ENCODE measurements around the gene AFG1L.
"Not testable (repeated sequence)": the region's sequence is repeated elsewhere in the genome, so short reads cannot be mapped to it uniquely, and the experiment has no call there.

Gene AFG1L

DNA sequence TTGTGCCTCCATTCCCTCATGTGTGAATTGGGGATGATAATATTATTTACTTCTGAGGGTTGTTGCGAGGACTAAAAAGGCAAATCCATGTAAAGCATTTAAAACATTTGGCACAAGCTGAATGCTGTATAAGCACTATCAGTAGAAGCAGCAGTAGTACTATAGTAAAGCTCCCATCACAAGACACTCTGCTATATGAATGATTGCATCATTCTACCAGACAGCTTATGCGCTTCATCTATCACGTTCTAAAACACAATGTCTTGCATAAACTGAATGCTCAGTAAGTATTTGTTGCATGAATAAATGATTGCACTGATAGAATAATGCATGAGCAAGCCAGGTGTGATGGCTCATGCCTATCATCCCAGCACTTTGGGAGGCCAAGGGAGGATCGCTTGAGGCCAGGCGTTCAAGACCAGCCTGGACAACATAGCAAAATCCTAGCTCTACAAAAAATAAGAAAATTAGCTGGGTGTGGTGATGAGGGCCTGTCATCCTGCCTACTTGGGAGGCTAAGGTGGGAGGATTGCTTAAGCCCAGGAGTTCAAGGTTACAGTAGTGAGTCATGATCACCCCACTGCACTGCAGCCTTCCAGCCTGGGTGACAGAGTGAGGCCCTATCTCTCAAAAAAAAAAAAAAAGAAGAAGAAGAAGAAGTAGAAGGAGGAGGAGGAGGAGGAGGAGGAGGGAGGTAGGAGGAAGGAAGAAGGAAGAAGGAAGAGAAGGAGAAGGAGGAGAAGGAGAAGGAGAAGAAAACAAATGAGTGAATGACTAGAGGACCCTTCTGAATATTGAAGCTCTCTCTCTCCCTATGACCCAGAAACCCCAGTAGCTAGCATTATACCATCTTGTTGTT is 215.8 kb downstream of the AFG1L start:
- Histone ChIP-seq H3K4me1 (ENCODE audit: control insufficient read depth, insufficient read depth, low read length) (no peaks in the 10 kb centered on the region), H3K9ac (ENCODE audit: low read length in 2 of 2) (no peak overlapping the region), H3K36me3 (ENCODE audit: control insufficient read depth in 2 of 2, insufficient read depth in 2 of 2, low read length in 2 of 2) (peaks cover 0 to 3% of the 10 kb centered on the region in 2 donors), H3K27ac (ENCODE audit: low read length) (no peak overlapping the region), H3K27me3 (ENCODE audit: control insufficient read depth in 1 of 2, insufficient read depth in 2 of 2, low read length in 2 of 2) (no peaks in the 10 kb centered on the region), H3K9me3 (ENCODE audit: control insufficient read depth in 2 of 2, low read length in 2 of 2) (no peaks in the 10 kb centered on the region), H3K4me3 (ENCODE audit: low read length in 2 of 2) (no peak overlapping the region)

GRCh38 chr6:108518714-108519576 is 224.1 kb downstream of the AFG1L start:
- H3K4me3 ChIP-seq (ENCODE audit: low read length in 2 of 2) = no peak overlapping the region
- H3K36me3 ChIP-seq (ENCODE audit: control insufficient read depth in 2 of 2, insufficient read depth in 2 of 2, low read length in 2 of 2) = peaks cover 0 to 8% of the 10 kb centered on the region in 2 donors
- no peaks in the 10 kb centered on the region for H3K27me3 ChIP-seq (ENCODE audit: control insufficient read depth in 1 of 2, insufficient read depth in 2 of 2, low read length in 2 of 2)
- no peaks in the 10 kb centered on the region for H3K9me3 ChIP-seq (ENCODE audit: control insufficient read depth in 2 of 2, low read length in 2 of 2)
- no peak overlapping the region for H3K9ac ChIP-seq (ENCODE audit: low read length in 2 of 2)
- H3K27ac ChIP-seq (ENCODE audit: low read length) = no peak overlapping the region
- no peaks in the 10 kb centered on the region for H3K4me1 ChIP-seq (ENCODE audit: control insufficient read depth, insufficient read depth, low read length)

DNA sequence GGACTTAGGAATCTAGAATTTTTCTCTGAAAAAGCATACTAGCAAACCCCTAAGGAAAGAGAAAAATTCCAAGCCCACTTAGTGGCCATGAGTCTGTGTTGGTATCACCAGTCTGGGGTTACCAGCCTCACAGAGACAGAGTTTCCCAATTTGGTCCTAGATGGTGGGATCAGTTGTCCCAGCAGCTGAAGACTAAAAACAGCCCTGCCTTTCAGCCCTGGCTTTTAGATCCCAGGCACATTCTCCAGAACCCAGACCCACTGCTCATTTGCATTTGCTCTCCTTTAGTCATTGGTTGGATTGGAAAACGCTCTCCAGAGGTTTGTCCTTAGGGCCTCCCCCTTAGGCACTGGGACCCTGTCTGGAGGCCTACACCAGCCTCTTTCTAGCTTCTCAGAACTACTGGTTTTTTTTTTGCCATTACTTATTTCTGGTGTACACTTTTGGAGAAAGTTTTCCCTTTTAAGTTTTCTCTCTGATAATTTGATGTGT is 226.8 kb downstream of the AFG1L start:
- Histone ChIP-seq H3K27me3 (ENCODE audit: control insufficient read depth in 1 of 2, insufficient read depth in 2 of 2, low read length in 2 of 2) (no peaks in the 10 kb centered on the region), H3K9ac (ENCODE audit: low read length in 2 of 2) (no peak overlapping the region), H3K4me1 (ENCODE audit: control insufficient read depth, insufficient read depth, low read length) (no peaks in the 10 kb centered on the region), H3K9me3 (ENCODE audit: control insufficient read depth in 2 of 2, low read length in 2 of 2) (no peaks in the 10 kb centered on the region), H3K4me3 (ENCODE audit: low read length in 2 of 2) (no peak overlapping the region), H3K27ac (ENCODE audit: low read length) (no peak overlapping the region), H3K36me3 (ENCODE audit: control insufficient read depth in 2 of 2, insufficient read depth in 2 of 2, low read length in 2 of 2) (peaks cover 0 to 8% of the 10 kb centered on the region in 2 donors)

DNA sequence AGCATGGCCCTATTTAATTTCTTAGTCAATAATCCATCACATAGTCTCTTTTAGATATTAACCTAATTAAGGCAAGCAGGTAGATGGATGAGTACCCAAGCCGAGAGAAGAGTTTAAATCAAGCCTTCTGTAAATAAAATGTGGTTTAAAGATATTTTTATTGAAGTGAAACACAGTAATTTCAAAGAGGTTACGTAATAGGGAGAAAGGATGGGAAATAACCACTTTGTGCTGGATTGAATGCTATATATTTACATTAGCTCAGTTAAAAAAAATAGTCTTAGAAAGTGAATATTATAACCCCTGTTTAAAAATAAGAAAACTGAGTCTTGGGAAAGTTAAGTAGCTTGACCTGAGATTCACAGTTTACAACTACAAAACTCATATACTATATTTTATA is 228.8 kb downstream of the AFG1L start:
- Histone ChIP-seq H3K27ac (ENCODE audit: low read length) (no peak overlapping the region), H3K9ac (ENCODE audit: low read length in 2 of 2) (no peak overlapping the region), H3K4me3 (ENCODE audit: low read length in 2 of 2) (no peak overlapping the region), H3K36me3 (ENCODE audit: control insufficient read depth in 2 of 2, insufficient read depth in 2 of 2, low read length in 2 of 2) (peaks cover 0 to 8% of the 10 kb centered on the region in 2 donors), H3K27me3 (ENCODE audit: control insufficient read depth in 1 of 2, insufficient read depth in 2 of 2, low read length in 2 of 2) (no peaks in the 10 kb centered on the region), H3K4me1 (ENCODE audit: control insufficient read depth, insufficient read depth, low read length) (no peaks in the 10 kb centered on the region), H3K9me3 (ENCODE audit: control insufficient read depth in 2 of 2, low read length in 2 of 2) (no peaks in the 10 kb centered on the region)

GRCh38 chr6:108524528-108525248 is 229.8 kb downstream of the AFG1L start:
- Histone ChIP-seq H3K4me3 (ENCODE audit: low read length in 2 of 2) (no peak overlapping the region), H3K36me3 (ENCODE audit: control insufficient read depth in 2 of 2, insufficient read depth in 2 of 2, low read length in 2 of 2) (peaks cover 0 to 6% of the 10 kb centered on the region in 2 donors), H3K27me3 (ENCODE audit: control insufficient read depth in 1 of 2, insufficient read depth in 2 of 2, low read length in 2 of 2) (no peaks in the 10 kb centered on the region), H3K27ac (ENCODE audit: low read length) (no peak overlapping the region), H3K9ac (ENCODE audit: low read length in 2 of 2) (no peak overlapping the region), H3K4me1 (ENCODE audit: control insufficient read depth, insufficient read depth, low read length) (no peaks in the 10 kb centered on the region), H3K9me3 (ENCODE audit: control insufficient read depth in 2 of 2, low read length in 2 of 2) (no peaks in the 10 kb centered on the region)

- H3K4me1 ChIP-seq (ENCODE audit: control insufficient read depth, insufficient read depth, low read length) = no peaks in the 10 kb centered on the region
- H3K27me3 ChIP-seq (ENCODE audit: control insufficient read depth in 1 of 2, insufficient read depth in 2 of 2, low read length in 2 of 2) = no peaks in the 10 kb centered on the region
- no peaks in the 10 kb centered on the region for H3K9me3 ChIP-seq (ENCODE audit: control insufficient read depth in 2 of 2, low read length in 2 of 2)
- H3K27ac ChIP-seq (ENCODE audit: low read length) = no peak overlapping the region
- H3K4me3 ChIP-seq (ENCODE audit: low read length in 2 of 2) = no peak overlapping the region
- H3K36me3 ChIP-seq (ENCODE audit: control insufficient read depth in 2 of 2, insufficient read depth in 2 of 2, low read length in 2 of 2) = peaks cover 0 to 5% of the 10 kb centered on the region in 2 donors
- H3K9ac ChIP-seq (ENCODE audit: low read length in 2 of 2) = no peak overlapping the region
Measured at GRCh38 chr6:108526739-108527174, 231.9 kb downstream of the AFG1L start.

- Histone ChIP-seq H3K9me3 (ENCODE audit: control insufficient read depth in 2 of 2, low read length in 2 of 2) (no peaks in the 10 kb centered on the region), H3K9ac (ENCODE audit: low read length in 2 of 2) (no peak overlapping the region), H3K36me3 (ENCODE audit: control insufficient read depth in 2 of 2, insufficient read depth in 2 of 2, low read length in 2 of 2) (no peaks in the 10 kb centered on the region), H3K4me3 (ENCODE audit: low read length in 2 of 2) (no peak overlapping the region), H3K27me3 (ENCODE audit: control insufficient read depth in 1 of 2, insufficient read depth in 2 of 2, low read length in 2 of 2) (no peaks in the 10 kb centered on the region), H3K4me1 (ENCODE audit: control insufficient read depth, insufficient read depth, low read length) (no peaks in the 10 kb centered on the region), H3K27ac (ENCODE audit: low read length) (no peak overlapping the region)
Measured at GRCh38 chr6:108528878-108529277, 234.0 kb downstream of the AFG1L start.

- no peaks in the 10 kb centered on the region for H3K36me3 ChIP-seq (ENCODE audit: control insufficient read depth in 2 of 2, insufficient read depth in 2 of 2, low read length in 2 of 2)
- H3K4me3 ChIP-seq (ENCODE audit: low read length in 2 of 2) = no peak overlapping the region
- no peaks in the 10 kb centered on the region for H3K27me3 ChIP-seq (ENCODE audit: control insufficient read depth in 1 of 2, insufficient read depth in 2 of 2, low read length in 2 of 2)
- no peaks in the 10 kb centered on the region for H3K9me3 ChIP-seq (ENCODE audit: control insufficient read depth in 2 of 2, low read length in 2 of 2)
- H3K4me1 ChIP-seq (ENCODE audit: control insufficient read depth, insufficient read depth, low read length) = no peaks in the 10 kb centered on the region
- no peak overlapping the region for H3K9ac ChIP-seq (ENCODE audit: low read length in 2 of 2)
- no peak overlapping the region for H3K27ac ChIP-seq (ENCODE audit: low read length)
Measured at GRCh38 chr6:108531332-108531731, 236.5 kb downstream of the AFG1L start.

GRCh38 chr6:108535114-108535742 is 240.4 kb downstream of the AFG1L start:
- H3K4me1 ChIP-seq (ENCODE audit: control insufficient read depth, insufficient read depth, low read length) = no peaks in the 10 kb centered on the region
- H3K9ac ChIP-seq (ENCODE audit: low read length in 2 of 2) = no peak overlapping the region
- H3K9me3 ChIP-seq (ENCODE audit: control insufficient read depth in 2 of 2, low read length in 2 of 2) = no peaks in the 10 kb centered on the region
- H3K27me3 ChIP-seq (ENCODE audit: control insufficient read depth in 1 of 2, insufficient read depth in 2 of 2, low read length in 2 of 2) = no peaks in the 10 kb centered on the region
- no peaks in the 10 kb centered on the region for H3K36me3 ChIP-seq (ENCODE audit: control insufficient read depth in 2 of 2, insufficient read depth in 2 of 2, low read length in 2 of 2)
- no peak overlapping the region for H3K4me3 ChIP-seq (ENCODE audit: low read length in 2 of 2)
- H3K27ac ChIP-seq (ENCODE audit: low read length) = no peak overlapping the region

DNA sequence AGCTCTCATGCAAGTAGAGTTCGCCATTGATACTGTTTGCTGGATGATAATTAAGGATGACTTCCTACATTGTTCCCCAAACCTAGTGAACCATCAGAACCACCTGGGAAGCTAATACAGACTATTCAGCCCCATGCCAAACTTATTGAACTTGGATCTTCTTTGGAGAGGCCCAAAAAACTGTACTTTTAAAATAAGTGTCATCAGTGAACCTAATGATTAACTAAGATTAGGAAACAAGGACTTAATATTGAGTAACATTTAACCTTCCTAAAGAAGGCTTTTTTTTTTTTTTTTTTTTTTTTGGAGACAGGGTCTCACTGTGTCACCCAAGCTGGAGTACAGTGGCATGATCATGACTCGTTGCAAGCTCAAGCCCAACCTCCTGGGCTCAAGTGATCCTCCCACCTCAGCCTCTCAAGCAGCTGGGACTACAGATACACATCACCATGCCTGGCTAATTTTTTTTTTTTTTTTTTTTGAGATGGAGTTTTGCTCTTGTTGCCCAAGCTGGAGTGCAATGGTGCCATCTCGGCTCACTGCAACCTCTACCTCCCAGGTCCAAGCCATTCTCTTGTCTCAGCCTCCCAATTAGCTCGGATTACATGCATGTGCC is 241.2 kb downstream of the AFG1L start:
- not testable (repeated sequence) for H3K27me3 ChIP-seq (ENCODE audit: control insufficient read depth in 1 of 2, insufficient read depth in 2 of 2, low read length in 2 of 2); H3K9ac ChIP-seq (ENCODE audit: low read length in 2 of 2)

More for the DNA sequence above, 241.2 kb downstream of the AFG1L start:
- H3K4me3 ChIP-seq (ENCODE audit: low read length in 2 of 2); H3K4me1 ChIP-seq (ENCODE audit: control insufficient read depth, insufficient read depth, low read length); H3K36me3 ChIP-seq (ENCODE audit: control insufficient read depth in 2 of 2, insufficient read depth in 2 of 2, low read length in 2 of 2); H3K9me3 ChIP-seq (ENCODE audit: control insufficient read depth in 2 of 2, low read length in 2 of 2); H3K27ac ChIP-seq (ENCODE audit: low read length): not testable (repeated sequence)

All from stomach smooth muscle (tissue), 2 donors.